K562 (cell line): ENCODE results near the gene P2RY6. TPM values are rescaled to one million over a fixed set of nuclear protein-coding genes. Genes with fewer than 3 reads are reported as not detected.

ENCODE experiments used
- ATAC-seq: fragments of 200-7000 bp; cut with Tn5 transposase; 3 replicates; pipeline ENCODE4 v1.9.1; 2020; ENCODE audit warnings: moderate library complexity
- BruUV-seq: library from RNA; stranded (reverse); fragments of 400-500 nt; replicated peaks from 2 replicates; lab custom pipeline; 2021; lab: Mats Ljungman, UMichigan
- CTCF ChIA-PET: fragments of 300-600 bp; formaldehyde crosslinking; extraction: SDS; loops from one replicate; lab custom pipeline; 2021; ENCODE audit warnings: low intra/inter-chr PET ratio; lab: Yijun Ruan, JAX
- POLR2A ChIA-PET: fragments of 300-600, 350-650 bp; sonication (Branson Sonifier 250); formaldehyde crosslinking; extraction: SDS; loops from one replicate; lab custom pipeline; 2021; ENCODE audit warnings: antibody characterized with exemption, inconsistent platforms; lab: Yijun Ruan, JAX
- DNase-seq, 4 experiments: peaks; one replicate each; pipeline versions ENCODE4 v3.0.0 to v3.0.0-alpha.2; 2011 to 2018; ENCODE audit warnings: low spot score in 3 of 4, mixed read lengths in 3 of 4; ENCODE audit errors: extremely low read depth in 1 of 4
- FAIRE-seq: peaks from 2 replicates; lab custom pipeline; 2011; peaks lifted over from hg19 to GRCh38; lab: Jason Lieb, UNC
- H2AFZ ChIP-seq: 2 replicates; pipeline ENCODE4 v1.6.0; 2011; ENCODE audit warnings: low read depth, low read length, control low read depth, inconsistent platforms
- H3K27ac ChIP-seq: fragments of 200-600 bp; 3 replicates; pipeline ENCODE4 v1.8.0; 2011; ENCODE audit warnings: low read depth, mild to moderate bottlenecking, control low read depth, inconsistent platforms, low read length, moderate library complexity, mixed read lengths; ENCODE audit errors: extremely low read depth
- H3K27me3 ChIP-seq, 2 experiments: fragments of 300-600 bp in 1 of 2; 2 replicates in 1 of 2; 3 replicates in 1 of 2; pipeline versions ENCODE4 v1.6.0 to v1.8.0; 2011; ENCODE audit warnings: inconsistent platforms in 2 of 2, low read length in 2 of 2, mild to moderate bottlenecking in 1 of 2, mixed read lengths in 1 of 2, moderate library complexity in 1 of 2; ENCODE audit not compliant: control insufficient read depth in 2 of 2, insufficient read depth in 2 of 2
- H3K36me3 ChIP-seq: fragments of 300-600 bp; 3 replicates; pipeline ENCODE4 v1.8.0; 2011; ENCODE audit warnings: mild to moderate bottlenecking, low read length, inconsistent platforms; ENCODE audit not compliant: control insufficient read depth, insufficient read depth
- H3K4me1 ChIP-seq, 2 experiments: fragments of 200-600 bp in 1 of 2; replicated peaks in 1 of 2; 2 replicates in 1 of 2; 3 replicates in 1 of 2; pipeline versions ENCODE4 v1.5.1 to v1.8.0; 2011; ENCODE audit warnings: inconsistent platforms in 2 of 2, low read length in 2 of 2, mild to moderate bottlenecking in 1 of 2, mixed read lengths in 1 of 2, moderate library complexity in 1 of 2; ENCODE audit not compliant: control insufficient read depth in 2 of 2, insufficient read depth in 2 of 2
- H3K4me2 ChIP-seq: 2 replicates; pipeline ENCODE4 v1.6.1; 2011; ENCODE audit warnings: low read length, control low read depth, inconsistent platforms, mixed read lengths; ENCODE audit not compliant: insufficient read depth
- H3K4me3 ChIP-seq: fragments of 200-600 bp; sonication (generic), shearing (Covaris generic); 2 replicates; pipeline ENCODE4 v1.5.1; 2016; ENCODE audit warnings: control low read depth, inconsistent platforms
- H3K79me2 ChIP-seq: fragments of 200-600 bp; 3 replicates; pipeline ENCODE4 v1.8.0; 2011; ENCODE audit warnings: low read length, inconsistent platforms; ENCODE audit not compliant: control insufficient read depth, insufficient read depth
- H3K9ac ChIP-seq, 2 experiments: 2 replicates each; pipeline versions ENCODE4 v1.6.0 to v1.6.1; 2011; ENCODE audit warnings: low read depth in 2 of 2, low read length in 2 of 2, control low read depth in 1 of 2, inconsistent platforms in 1 of 2, mild to moderate bottlenecking in 1 of 2, mixed read lengths in 1 of 2; ENCODE audit not compliant: insufficient read depth in 1 of 2
- H3K9me1 ChIP-seq: one replicate; pipeline ENCODE4 v1.6.0; 2011; ENCODE audit warnings: inconsistent platforms, mild to moderate bottlenecking, low read length, moderate library complexity; ENCODE audit not compliant: control insufficient read depth, insufficient read depth
- H3K9me3 ChIP-seq: replicated peaks from 2 replicates; pipeline ENCODE4 v1.5.1; 2011; ENCODE audit warnings: low read depth, low read length, inconsistent platforms; ENCODE audit not compliant: control insufficient read depth, insufficient read depth
- H4K20me1 ChIP-seq: replicated peaks from 2 replicates; pipeline ENCODE4 v1.6.1; 2011; ENCODE audit warnings: low read length, inconsistent platforms, mixed read lengths; ENCODE audit not compliant: control insufficient read depth, insufficient read depth
- CUX1 ChIP-seq: fragments of 200-800 bp; sonication (Bioruptor generic); IDR thresholded peaks from 2 replicates; pipeline ENCODE4 v1.6.1; 2016; ENCODE audit warnings: missing genetic modification characterization, missing compliant biosample characterization
- E2F6 ChIP-seq, 2 experiments: IDR thresholded peaks; 2 replicates each; pipeline ENCODE4 v1.6.1; 2011; ENCODE audit warnings: borderline replicate concordance in 1 of 2, control low read depth in 1 of 2, low read depth in 1 of 2, low read length in 1 of 2, mild to moderate bottlenecking in 1 of 2, mixed read lengths in 1 of 2, moderate library complexity in 1 of 2; ENCODE audit not compliant: insufficient read depth in 1 of 2, insufficient read length in 1 of 2, poor library complexity in 1 of 2, severe bottlenecking in 1 of 2; ENCODE audit errors: extremely low read depth in 1 of 2
- ELK3 ChIP-seq: fragments of 450-650 bp; formaldehyde crosslinking; IDR thresholded peaks from 2 replicates; pipeline ENCODE4 v1.4.0; 2020; ENCODE audit warnings: mild to moderate bottlenecking
- GATAD2B ChIP-seq: fragments of 450-650 bp; IDR thresholded peaks from 2 replicates; pipeline ENCODE4 v1.6.1; 2017; ENCODE audit warnings: mild to moderate bottlenecking, borderline replicate concordance
- HOXB6 ChIP-seq: fragments of 250-450 bp; sonication (Bioruptor Pico); IDR thresholded peaks from 2 replicates; pipeline ENCODE4 v1.5.1; 2022; ENCODE audit warnings: mild to moderate bottlenecking, borderline replicate concordance
- IRF2 ChIP-seq: sonication (generic); formaldehyde crosslinking; IDR thresholded peaks from 2 replicates; pipeline ENCODE4 v1.8.1; 2022; ENCODE audit warnings: mild to moderate bottlenecking, missing genetic modification reagents
- KAT7 ChIP-seq: sonication (generic); formaldehyde crosslinking; IDR thresholded peaks from 2 replicates; pipeline ENCODE4 v1.8.0; 2022; ENCODE audit warnings: missing genetic modification reagents, mild to moderate bottlenecking, borderline replicate concordance
- RFX1 ChIP-seq: fragments of 450-650 bp; IDR thresholded peaks from 2 replicates; pipeline ENCODE4 v1.6.1; 2016; ENCODE audit warnings: mild to moderate bottlenecking, moderate library complexity
- SMARCA4 ChIP-seq: fragments of 450-650 bp; IDR thresholded peaks from 2 replicates; pipeline ENCODE4 v1.6.1; 2016
- SP2 ChIP-seq: IDR thresholded peaks from 2 replicates; pipeline ENCODE4 v1.6.1; 2011; ENCODE audit warnings: mild to moderate bottlenecking, low read depth, low read length, moderate library complexity; ENCODE audit not compliant: poor library complexity, severe bottlenecking; ENCODE audit errors: extremely low read depth
- TCFL5 ChIP-seq: fragments of 250-450 bp; sonication (Bioruptor Pico); conservative IDR thresholded peaks from 2 replicates; pipeline ENCODE4 v1.6.1; 2021; ENCODE audit warnings: mild to moderate bottlenecking, moderate library complexity, matching md5 sums
- TRIM24 ChIP-seq, 2 experiments: fragments of 450-650 bp; IDR thresholded peaks; 2 replicates each; pipeline ENCODE4 v1.6.1; 2016
- WGBS: fragments of 100-300 bp; shearing (Covaris generic); methylation state at CpG from one replicate; pipeline ENCODE4 v1.1.6; 2016; ENCODE audit warnings: low coverage, mixed read lengths; ENCODE audit not compliant: insufficient coverage; ENCODE audit errors: missing lambda C conversion rate; 5-methylcytosine and 5-hydroxymethylcytosine counted together
- in situ Hi-C: fragments of 300-500 bp; cut with MboI; formaldehyde crosslinking; loops from 4 replicates; pipeline ENCODE4 v1.15.0; 2018; ENCODE audit warnings: inconsistent platforms, mixed read lengths
- intact Hi-C: fragments of 100-400 bp; cut with micrococcal nuclease; formaldehyde crosslinking; loops from 2 replicates; pipeline ENCODE4 v1.14.2; 2022
- polyA plus RNA-seq, 8 experiments: library from polyadenylated mRNA; depleted of rRNA in 4 of 8; stranded (reverse) in 5 of 8; unstranded in 3 of 8; fragments of >200 nt; fragmentation: Nextera tagmentation in 2 of 8; fragmentation: Illumina TruSeq in 1 of 8; extraction: Ambion mirVana in 2 of 8; extraction: Trizol in 1 of 8; gene quantifications; 2 replicates each; pipeline versions ENCODE4 v1.2.1 to v1.2.3, GENCODE V29; 2011 to 2014; ENCODE audit warnings: inconsistent platforms in 1 of 8, missing spikeins in 1 of 8
- total RNA-seq, 7 experiments: library from RNA; depleted of rRNA in 6 of 7; stranded (reverse); fragments of >200 nt in 6 of 7; fragmentation: Illumina TruSeq in 2 of 7; extraction: Trizol in 2 of 7; gene quantifications; 2 replicates each; pipeline versions ENCODE4 v1.2.1 to v1.2.3, GENCODE V29; 2011 to 2021; ENCODE audit warnings: low replicate concordance in 1 of 7

Gene P2RY6
- total and polyA plus RNA-seq, 9 of the 15 experiments (the other 6 are each of a cell fraction or from before 2014, with no cell fraction given), result not detected

- TF ChIP-seq CUX1 (CRISPR knock-in tag) (no peak), RFX1 (no peak)
Observed at GRCh38 chr11:73337846-73338245, 65.7 kb downstream of the P2RY6 start (continued).

GRCh38 chr11:73338279-73338678, 66.1 kb downstream of the P2RY6 start:
- Histone ChIP-seq H2AFZ (no peak overlapping the region), H3K4me3 (no peak overlapping the region), H3K9me1 (no peaks in the 10 kb centered on the region), H3K9me3 (no peaks in the 10 kb centered on the region), H3K79me2 (no peaks in the 10 kb centered on the region), H3K27me3 (peaks cover 0 to 10% of the 10 kb centered on the region in 2 experiments; a peak in 3 of 5 replicates), H3K27ac (no peak overlapping the region), H3K4me1 (peaks cover 16% of the 10 kb centered on the region in 2 experiments; a peak in 4 of 5 replicates), H3K4me2 (no peak overlapping the region), H3K9ac (no peak overlapping the region), H4K20me1 (peaks cover 7% of the 10 kb centered on the region; the same call in 1 of the 2 replicates), H3K36me3 (no peaks in the 10 kb centered on the region)
- no peak for DNase-seq
- no peak for FAIRE-seq
- intact Hi-C loops, result no loop called here
- ChIA-PET POLR2A (interaction anchor here (0.7 to 1.8 kb wide), 2 partner anchors 55 to 982 kb away, joined by 3 to 5 read pairs; no protein-coding TSS in a partner anchor), CTCF (no interaction called here)
- TF ChIP-seq TCFL5 (CRISPR knock-in tag) (no peak), SMARCA4 (no peak), E2F6 (IDR thresholded peaks at IDR 0.05; ENCODE audit: borderline replicate concordance in 1 of 2, extremely low read depth in 1 of 2, insufficient read depth in 1 of 2, insufficient read length in 1 of 2, low read depth in 1 of 2, low read length in 1 of 2, poor library complexity in 1 of 2, severe bottlenecking in 1 of 2) (no peak), TRIM24 (IDR thresholded peaks at IDR 0.05) (no peak), IRF2 (CRISPR knock-in tag) (no peak), GATAD2B (no peak), HOXB6 (no peak), SP2 (no peak), ELK3 (CRISPR knock-in tag) (no peak), KAT7 (CRISPR knock-in tag) (no peak)
- 0% methylated on average over 4 of the region's 4 CpGs for WGBS
- in situ Hi-C loops, result loop anchor here (5.0 kb wide), 1 partner anchor 46 kb away; no protein-coding TSS in a partner anchor
- no peak for ATAC-seq
- BruUV-seq, result no TSS peak
